HEK293 (cell line): ENCODE data around the gene CD81.

Source experiments
- CTCF ChIA-PET: fragments of 350-600 bp; formaldehyde crosslinking; extraction: SDS; loops from one replicate; lab custom pipeline; 2021; ENCODE audit warnings: antibody characterized with exemption; lab: Yijun Ruan, JAX
- POLR2A ChIA-PET: fragments of 300-600 bp; formaldehyde crosslinking; extraction: SDS; loops from one replicate; lab custom pipeline; 2020; ENCODE audit warnings: antibody characterized with exemption, inconsistent platforms; lab: Yijun Ruan, JAX
- H3K27ac ChIP-seq: fragments of 200-500 bp; sonication (Bioruptor generic); 2 replicates; pipeline ENCODE4 v1.5.1; 2014; ENCODE audit warnings: low read depth, low read length, control low read depth, inconsistent platforms; ENCODE audit errors: extremely low read depth
- H3K36me3 ChIP-seq, 2 experiments: fragments of 200-500 bp in 1 of 2; sonication (Bioruptor generic) in 1 of 2; 1 replicate in 1 of 2; 2 replicates in 1 of 2; pipeline ENCODE4 v1.5.1; 2014 to 2017; ENCODE audit warnings: inconsistent platforms in 2 of 2, low read length in 2 of 2; ENCODE audit not compliant: control insufficient read depth in 2 of 2, insufficient read depth in 1 of 2
- H3K4me1 ChIP-seq: fragments of 200-500 bp; sonication (Bioruptor generic); 2 replicates; pipeline ENCODE4 v1.5.1; 2014; ENCODE audit warnings: mild to moderate bottlenecking, low read length, inconsistent platforms; ENCODE audit not compliant: control insufficient read depth, insufficient read depth
- H3K4me3 ChIP-seq: 2 replicates; pipeline ENCODE4 v1.5.1; 2011; ENCODE audit warnings: low read depth, mild to moderate bottlenecking, control low read depth, low read length, moderate library complexity
- H3K9me3 ChIP-seq: fragments of 200-500 bp; sonication (Bioruptor generic); 2 replicates; pipeline ENCODE4 v1.5.1; 2014; ENCODE audit warnings: low read depth, low read length, inconsistent platforms; ENCODE audit not compliant: control insufficient read depth, insufficient read depth
- EGR2 ChIP-seq: fragments of 450-650 bp; formaldehyde crosslinking; IDR thresholded peaks from 2 replicates; pipeline ENCODE4 v1.5.1; 2016; ENCODE audit warnings: low read depth, missing biosample characterization, missing genetic modification characterization
- KLF1 ChIP-seq: fragments of 450-650 bp; formaldehyde crosslinking; IDR thresholded peaks from 2 replicates; pipeline ENCODE4 v1.5.1; 2016; ENCODE audit warnings: missing biosample characterization, missing genetic modification characterization
- PATZ1 ChIP-seq: fragments of 450-650 bp; formaldehyde crosslinking; IDR thresholded peaks from 2 replicates; pipeline ENCODE4 v1.5.1; 2016; ENCODE audit warnings: missing biosample characterization, missing genetic modification characterization
- PRDM10 ChIP-seq: fragments of 450-650 bp; formaldehyde crosslinking; IDR thresholded peaks from 2 replicates; pipeline ENCODE4 v1.5.1; 2016; ENCODE audit warnings: missing biosample characterization, missing genetic modification characterization
- SP2 ChIP-seq: fragments of 450-650 bp; formaldehyde crosslinking; IDR thresholded peaks from 2 replicates; pipeline ENCODE4 v1.5.1; 2016; ENCODE audit warnings: missing biosample characterization, missing genetic modification characterization
- SP3 ChIP-seq: fragments of 450-650 bp; formaldehyde crosslinking; IDR thresholded peaks from 2 replicates; pipeline ENCODE4 v1.5.1; 2016; ENCODE audit warnings: missing biosample characterization, missing genetic modification characterization
- ZBTB26 ChIP-seq: fragments of 450-650 bp; formaldehyde crosslinking; optimal IDR thresholded peaks from 2 replicates; pipeline ENCODE3; 2016; ENCODE audit warnings: missing biosample characterization, mild to moderate bottlenecking, missing genetic modification characterization
- ZNF2 ChIP-seq: fragments of 450-650 bp; formaldehyde crosslinking; IDR thresholded peaks from 2 replicates; pipeline ENCODE4 v1.5.1; 2016; ENCODE audit warnings: missing biosample characterization, missing genetic modification characterization
- ZNF274 ChIP-seq, 2 experiments: fragments of 200-500 bp in 1 of 2; fragments of 450-650 bp in 1 of 2; sonication (Bioruptor generic) in 1 of 2; formaldehyde crosslinking in 1 of 2; IDR thresholded peaks; 2 replicates each; pipeline versions ENCODE4 v1.5.1 to v1.6.1; 2014 to 2016; ENCODE audit warnings: borderline replicate concordance in 1 of 2, inconsistent platforms in 1 of 2, low read length in 1 of 2, missing biosample characterization in 1 of 2, missing genetic modification characterization in 1 of 2
- ZNF280D ChIP-seq: fragments of 450-650 bp; formaldehyde crosslinking; IDR thresholded peaks from 2 replicates; pipeline ENCODE4 v1.5.1; 2016; ENCODE audit warnings: missing biosample characterization, missing genetic modification characterization
- ZNF292 ChIP-seq: fragments of 450-650 bp; formaldehyde crosslinking; IDR thresholded peaks from 2 replicates; pipeline ENCODE4 v1.5.1; 2016; ENCODE audit warnings: low read depth, missing biosample characterization, missing genetic modification characterization, borderline replicate concordance
- ZNF341 ChIP-seq: fragments of 450-650 bp; formaldehyde crosslinking; IDR thresholded peaks from 2 replicates; pipeline ENCODE4; 2016; ENCODE audit warnings: low read depth, missing biosample characterization, missing genetic modification characterization
- ZSCAN18 ChIP-seq: fragments of 450-650 bp; formaldehyde crosslinking; IDR thresholded peaks from 2 replicates; pipeline ENCODE4 v1.5.1; 2016; ENCODE audit warnings: missing biosample characterization, missing genetic modification characterization

Gene CD81

GRCh38 chr11:2377511-2378443, 667 bp downstream of the CD81 start (continued):
- TF ChIP-seq SP3 = peak; percentile 81
- peak; percentile 88 for TF ChIP-seq ZBTB26 (tag by site-specific recombination)
- no peak for TF ChIP-seq ZSCAN18 (tag by site-specific recombination)
- peak; percentile 91 for TF ChIP-seq KLF1 (tag by site-specific recombination)
- TF ChIP-seq ZNF292 (tag by site-specific recombination) = no peak
- TF ChIP-seq PRDM10 (tag by site-specific recombination) = peak; percentile 84
- no peak for TF ChIP-seq ZNF274 (IDR thresholded peaks at IDR 0.05; ENCODE audit: low read length)
- TF ChIP-seq ZNF274 (tag by site-specific recombination; IDR thresholded peaks at IDR 0.05; ENCODE audit: borderline replicate concordance) = no peak
- TF ChIP-seq, all 188 proteins: peak for 21

- Histone ChIP-seq H3K36me3 (peaks cover 0 to 41% of the 10 kb centered on the region in 2 experiments; a peak in 1 of 3 replicates), H3K4me1 (no peaks in the 10 kb centered on the region), H3K4me3 (peak overlapping the region; percentile 86), H3K9me3 (no peaks in the 10 kb centered on the region), H3K27ac (0 out of 2 replicates have a peak overlapping the region, but pooled peaks have one; percentile 22)
- ChIA-PET POLR2A (interaction anchor here (0.7 to 2.5 kb wide), 13 partner anchors 8 to 73 kb away, joined by 3 to 64 read pairs (median 5); partner anchors contain the start of genes KCNQ1 and TSSC4), CTCF (interaction anchor here (1.3 to 1.6 kb wide), 2 partner anchors 41 to 74 kb away, joined by 3 to 4 read pairs; no protein-coding TSS in a partner anchor)
- TF ChIP-seq ZNF280D (tag by site-specific recombination) = no peak
- 0 out of 2 replicates have a peak, but pooled peaks have one; percentile 25 for TF ChIP-seq SP2 (tag by site-specific recombination)
- peak; percentile 43 for TF ChIP-seq ZNF341 (tag by site-specific recombination)
- peak; percentile 28; the same call in 1 of the 2 replicates for TF ChIP-seq EGR2 (tag by site-specific recombination)
- no peak for TF ChIP-seq ZNF2
- peak; percentile 53; the same call in 1 of the 2 replicates for TF ChIP-seq PATZ1 (tag by site-specific recombination)
These were observed 1.6 kb downstream of the CD81 start for GRCh38 chr11:2378527-2379210.
